Fibroblast of lung (primary cell): ENCODE data around the gene ALKBH2. TPM values are rescaled to one million over a fixed set of nuclear protein-coding genes. Genes with fewer than 3 reads are reported as not detected.

Source experiments
- DNase-seq, 2 donors: peaks; one replicate each; pipeline versions ENCODE4 v3.0.0 to v3.0.0-alpha.2; 2010; ENCODE audit warnings: low read depth in 2 of 2
- H2AFZ ChIP-seq: 2 replicates; pipeline ENCODE4 v1.5.1; 2012; ENCODE audit warnings: low read length, control low read depth, inconsistent platforms
- H3K27ac ChIP-seq: 2 replicates; pipeline ENCODE4 v1.5.1; 2011; ENCODE audit warnings: low read length, control low read depth; ENCODE audit not compliant: insufficient read depth
- H3K27me3 ChIP-seq: 2 replicates; pipeline ENCODE4 v1.5.1; 2011; ENCODE audit warnings: mild to moderate bottlenecking, low read length; ENCODE audit not compliant: control insufficient read depth, insufficient read depth
- H3K36me3 ChIP-seq: 2 replicates; pipeline ENCODE4 v1.5.1; 2011; ENCODE audit warnings: low read length; ENCODE audit not compliant: control insufficient read depth, insufficient read depth
- H3K4me1 ChIP-seq: 2 replicates; pipeline ENCODE4 v1.5.1; 2011; ENCODE audit warnings: low read length; ENCODE audit not compliant: control insufficient read depth, insufficient read depth; ENCODE audit errors: extremely low read depth
- H3K4me2 ChIP-seq: 2 replicates; pipeline ENCODE4 v1.5.1; 2011; ENCODE audit warnings: low read length, control low read depth; ENCODE audit not compliant: insufficient read depth; ENCODE audit errors: extremely low read depth
- H3K4me3 ChIP-seq, 4 experiments: fragments of 200-600 bp in 1 of 4; sonication (generic) in 1 of 4; replicated peaks in 1 of 4; 2 replicates each; pipeline ENCODE4 v1.5.1; 2011 to 2016; ENCODE audit warnings: low read length in 4 of 4, low read depth in 3 of 4, mild to moderate bottlenecking in 3 of 4, control low read depth in 2 of 4, inconsistent platforms in 1 of 4, mixed read lengths in 1 of 4; ENCODE audit not compliant: insufficient read depth in 1 of 4; ENCODE audit errors: control extremely low read depth in 1 of 4
- H3K79me2 ChIP-seq: 2 replicates; pipeline ENCODE4 v1.5.1; 2012; ENCODE audit warnings: mild to moderate bottlenecking, low read length, inconsistent platforms; ENCODE audit not compliant: control insufficient read depth, insufficient read depth
- H3K9ac ChIP-seq: 2 replicates; pipeline ENCODE4 v1.5.1; 2011; ENCODE audit warnings: mild to moderate bottlenecking, low read length, control low read depth; ENCODE audit not compliant: insufficient read depth
- H3K9me3 ChIP-seq: 2 replicates; pipeline ENCODE4 v1.5.1; 2012; ENCODE audit warnings: low read depth, low read length; ENCODE audit not compliant: control insufficient read depth, insufficient read depth
- H4K20me1 ChIP-seq: 2 replicates; pipeline ENCODE4 v1.5.1; 2011; ENCODE audit warnings: low read length; ENCODE audit not compliant: control insufficient read depth, insufficient read depth; ENCODE audit errors: extremely low read depth
- EZH2 ChIP-seq: IDR thresholded peaks from 2 replicates; pipeline ENCODE4 v1.5.1; 2012; ENCODE audit warnings: low read length, control low read depth, mild to moderate bottlenecking; ENCODE audit errors: missing control alignments
- polyA plus RNA-seq, 2 donors: library from polyadenylated mRNA; depleted of rRNA in 1 of 2; stranded (reverse) in 1 of 2; unstranded in 1 of 2; fragments of >200 nt; gene quantifications; 2 replicates each; pipeline ENCODE4 v1.2.1, GENCODE V29; 2011 to 2012; ENCODE audit warnings: missing spikeins in 1 of 2
- total RNA-seq: library from RNA; depleted of rRNA; stranded (reverse); fragments of >200 nt; gene quantifications from 2 replicates; pipeline ENCODE4 v1.2.1, GENCODE V29; 2014
- TF ChIP-seq, protein P1 (sequence below), 2 donors: IDR thresholded peaks in 1 of 2; conservative IDR thresholded peaks in 1 of 2; 1 replicate in 1 of 2; 2 replicates in 1 of 2; pipeline ENCODE4 v1.5.1; 2011 to 2012; ENCODE audit warnings: low read length in 2 of 2, control low read depth in 1 of 2, inconsistent platforms in 1 of 2, low read depth in 1 of 2, mild to moderate bottlenecking in 1 of 2

Gene ALKBH2
- total and polyA plus RNA-seq, 2 donors (not counting 1 experiment from before 2014, with no cell fraction given): 15.1 to 20.8 TPM

DNA sequence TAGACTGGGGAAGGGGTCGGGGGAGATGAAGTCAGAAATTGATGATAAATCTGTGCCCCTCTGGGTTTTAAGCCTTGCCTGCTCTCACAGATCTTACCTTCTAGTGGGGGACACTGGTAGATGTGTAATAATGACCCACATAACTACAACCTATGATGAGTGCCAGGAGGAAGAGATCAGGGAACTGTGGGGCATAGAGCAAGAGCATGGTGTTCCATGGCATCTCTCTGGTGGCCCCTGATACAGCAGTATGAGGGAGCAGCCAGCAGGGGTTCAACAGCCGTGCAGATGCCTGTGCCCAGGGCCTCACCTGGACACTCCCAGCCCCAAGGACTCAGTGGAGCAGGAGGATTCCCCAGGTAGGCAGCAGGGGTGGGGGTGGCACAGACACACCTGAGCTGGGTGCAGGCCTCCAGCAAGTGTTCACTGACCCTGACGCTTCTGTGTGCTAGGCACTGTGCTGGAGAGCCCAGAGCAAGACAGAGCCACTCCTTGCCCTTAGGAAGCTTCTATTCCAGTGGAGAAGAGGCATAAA, 28.1 kb upstream of the ALKBH2 start:
- no peaks in the 10 kb centered on the region for H4K20me1 ChIP-seq
- no peaks in the 10 kb centered on the region for H3K4me1 ChIP-seq
- no peaks in the 10 kb centered on the region for H3K79me2 ChIP-seq
- H2AFZ ChIP-seq: no peak overlapping the region
- no peaks in the 10 kb centered on the region for H3K36me3 ChIP-seq
- H3K27ac ChIP-seq: no peak overlapping the region
- H3K9ac ChIP-seq: no peak overlapping the region
- H3K4me3 ChIP-seq: no peak overlapping the region
- TF ChIP-seq, protein P1, sequence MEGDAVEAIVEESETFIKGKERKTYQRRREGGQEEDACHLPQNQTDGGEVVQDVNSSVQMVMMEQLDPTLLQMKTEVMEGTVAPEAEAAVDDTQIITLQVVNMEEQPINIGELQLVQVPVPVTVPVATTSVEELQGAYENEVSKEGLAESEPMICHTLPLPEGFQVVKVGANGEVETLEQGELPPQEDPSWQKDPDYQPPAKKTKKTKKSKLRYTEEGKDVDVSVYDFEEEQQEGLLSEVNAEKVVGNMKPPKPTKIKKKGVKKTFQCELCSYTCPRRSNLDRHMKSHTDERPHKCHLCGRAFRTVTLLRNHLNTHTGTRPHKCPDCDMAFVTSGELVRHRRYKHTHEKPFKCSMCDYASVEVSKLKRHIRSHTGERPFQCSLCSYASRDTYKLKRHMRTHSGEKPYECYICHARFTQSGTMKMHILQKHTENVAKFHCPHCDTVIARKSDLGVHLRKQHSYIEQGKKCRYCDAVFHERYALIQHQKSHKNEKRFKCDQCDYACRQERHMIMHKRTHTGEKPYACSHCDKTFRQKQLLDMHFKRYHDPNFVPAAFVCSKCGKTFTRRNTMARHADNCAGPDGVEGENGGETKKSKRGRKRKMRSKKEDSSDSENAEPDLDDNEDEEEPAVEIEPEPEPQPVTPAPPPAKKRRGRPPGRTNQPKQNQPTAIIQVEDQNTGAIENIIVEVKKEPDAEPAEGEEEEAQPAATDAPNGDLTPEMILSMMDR (conservative IDR thresholded peaks at IDR 0.05 in 1 of 2, IDR thresholded peaks at IDR 0.05 in 1 of 2; ENCODE audit: low read depth in 1 of 2, low read length in 2 of 2): no peak
- no peak for TF ChIP-seq EZH2
- no peak for DNase-seq
- H3K4me2 ChIP-seq: no peak overlapping the region
- H3K9me3 ChIP-seq: no peaks in the 10 kb centered on the region
- H3K27me3 ChIP-seq: peaks cover 3% of the 10 kb centered on the region

DNA sequence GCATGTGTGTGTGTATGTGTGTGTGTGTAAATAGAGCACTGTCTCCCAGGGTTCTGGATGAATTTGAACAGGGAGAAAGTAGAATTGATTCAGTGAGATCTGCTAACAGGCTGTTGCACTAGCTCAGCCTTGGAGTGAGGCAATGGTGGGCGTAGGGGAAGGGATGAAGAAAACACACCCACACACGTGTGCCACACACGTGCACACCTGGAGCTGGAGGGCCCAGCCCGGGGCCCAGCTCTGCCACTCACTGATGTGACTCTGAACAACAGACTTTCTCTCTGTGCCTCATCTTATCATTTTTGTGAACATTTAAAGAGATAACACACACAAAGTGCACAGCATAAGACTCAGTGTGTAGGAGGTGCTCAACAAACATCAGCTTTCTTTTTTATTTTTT, 27.3 kb upstream of the ALKBH2 start:
- Histone ChIP-seq H3K9ac (no peak overlapping the region), H4K20me1 (no peaks in the 10 kb centered on the region), H3K36me3 (no peaks in the 10 kb centered on the region), H3K27me3 (no peaks in the 10 kb centered on the region), H3K79me2 (no peaks in the 10 kb centered on the region), H3K27ac (no peak overlapping the region), H3K4me2 (no peak overlapping the region), H3K4me3 (no peak overlapping the region), H3K9me3 (no peaks in the 10 kb centered on the region), H3K4me1 (no peaks in the 10 kb centered on the region), H2AFZ (no peak overlapping the region)
- no peak for DNase-seq
- no peak for TF ChIP-seq EZH2
- TF ChIP-seq, protein P1 (conservative IDR thresholded peaks at IDR 0.05 in 1 of 2, IDR thresholded peaks at IDR 0.05 in 1 of 2; ENCODE audit: low read depth in 1 of 2, low read length in 2 of 2): no peak

DNA sequence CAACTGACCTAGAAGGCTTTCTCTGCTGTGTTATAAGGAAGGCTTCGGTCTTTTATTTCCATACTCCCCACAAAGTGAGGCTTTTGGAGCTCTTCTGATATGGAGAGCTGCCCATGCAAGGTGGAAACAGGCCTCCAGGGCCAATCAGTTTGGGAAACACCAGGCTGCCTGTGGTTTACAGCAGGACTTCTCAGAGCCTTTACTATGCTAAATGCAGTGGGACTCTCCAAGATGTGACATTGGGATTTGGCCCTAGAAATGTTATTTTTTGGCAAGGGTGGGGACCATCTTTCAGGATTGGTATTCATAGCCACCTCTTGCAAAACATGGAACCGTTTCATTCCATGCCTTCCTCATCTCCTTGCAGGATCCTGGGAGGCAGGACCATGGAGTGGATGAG, 26.8 kb upstream of the ALKBH2 start:
- Histone ChIP-seq H3K9me3 (no peaks in the 10 kb centered on the region), H3K36me3 (no peaks in the 10 kb centered on the region), H3K9ac (no peak overlapping the region), H3K4me3 (no peak overlapping the region), H3K27me3 (no peaks in the 10 kb centered on the region), H3K27ac (no peak overlapping the region), H3K4me2 (no peak overlapping the region), H2AFZ (no peak overlapping the region), H3K4me1 (no peaks in the 10 kb centered on the region), H4K20me1 (no peaks in the 10 kb centered on the region), H3K79me2 (no peaks in the 10 kb centered on the region)
- no peak for DNase-seq
- no peak for TF ChIP-seq EZH2
- TF ChIP-seq, protein P1 (conservative IDR thresholded peaks at IDR 0.05 in 1 of 2, IDR thresholded peaks at IDR 0.05 in 1 of 2; ENCODE audit: low read depth in 1 of 2, low read length in 2 of 2): no peak
